Uterus (tissue), 2 donors: Measurements from ENCODE around the gene ARL10.

ENCODE experiments used
- CTCF ChIP-seq, 4 experiments: fragments of 200-600 bp in 2 of 4; fragments of 450-650 bp in 2 of 4; sonication (generic) in 2 of 4; IDR thresholded peaks; one replicate each; pipeline ENCODE4 v1.5.1; 2016 to 2019; ENCODE audit warnings: antibody characterized with exemption in 4 of 4, mild to moderate bottlenecking in 2 of 4, moderate library complexity in 1 of 4
- POLR2A ChIP-seq, 2 donors: fragments of 450-650 bp; IDR thresholded peaks; one replicate each; pipeline ENCODE4 v1.6.1; 2016; ENCODE audit warnings: antibody characterized with exemption in 2 of 2, mild to moderate bottlenecking in 1 of 2, moderate library complexity in 1 of 2

GRCh38 chr5:176405656-176406435 lies 40.6 kb downstream of the ARL10 start:
- TF ChIP-seq POLR2A (IDR thresholded peaks at IDR 0.05) (no peak), CTCF (IDR thresholded peaks at IDR 0.05) (no peak)
